ENCODE results near the gene XPR1. TPM values are rescaled to one million over a fixed set of nuclear protein-coding genes. Genes with fewer than 3 reads are reported as not detected.
A peak's percentile ranks its signal among the peaks of the same experiment; 100 is the strongest.

Gene XPR1
- total RNA-seq, 1 donor from 2014 or later: 62.1 TPM

- peaks cover 29% of the 10 kb centered on the region for H3K4me1 Mint-ChIP-seq (ENCODE audit: low read depth, unreplicated experiment)
- no peaks in the 10 kb centered on the region for H3K36me3 Mint-ChIP-seq (ENCODE audit: unreplicated experiment)
- DNase-seq: no peak
- peaks cover 8% of the 10 kb centered on the region for H3K9me3 Mint-ChIP-seq (ENCODE audit: unreplicated experiment)
- H3K27me3 Mint-ChIP-seq (ENCODE audit: unreplicated experiment): peaks cover 8% of the 10 kb centered on the region
- H3K4me3 Mint-ChIP-seq (ENCODE audit: unreplicated experiment): no peak overlapping the region
- no peak overlapping the region for H3K27ac Mint-ChIP-seq (ENCODE audit: unreplicated experiment)
- TF ChIP-seq CTCF (IDR thresholded peaks at IDR 0.05; ENCODE audit: partially characterized antibody, unreplicated experiment): no peak
These were observed 264.3 kb downstream of the XPR1 start for GRCh38 chr1:180896161-180896560.

GRCh38 chr1:180898441-180899219 lies 266.8 kb downstream of the XPR1 start:
- DNase-seq: peak; percentile 71
- H3K27ac Mint-ChIP-seq (ENCODE audit: unreplicated experiment): peak overlapping the region; percentile 84

GRCh38 chr1:180899262-180899661 lies 267.4 kb downstream of the XPR1 start:
- no peak for TF ChIP-seq CTCF (IDR thresholded peaks at IDR 0.05; ENCODE audit: partially characterized antibody, unreplicated experiment)
- no peak overlapping the region for H3K4me3 Mint-ChIP-seq (ENCODE audit: unreplicated experiment)
- peaks cover 8% of the 10 kb centered on the region for H3K9me3 Mint-ChIP-seq (ENCODE audit: unreplicated experiment)
- H3K36me3 Mint-ChIP-seq (ENCODE audit: unreplicated experiment): no peaks in the 10 kb centered on the region
- no peak for DNase-seq
- H3K27me3 Mint-ChIP-seq (ENCODE audit: unreplicated experiment): peaks cover 6% of the 10 kb centered on the region
- H3K4me1 Mint-ChIP-seq (ENCODE audit: low read depth, unreplicated experiment): peaks cover 29% of the 10 kb centered on the region
- peak overlapping the region; percentile 84 for H3K27ac Mint-ChIP-seq (ENCODE audit: unreplicated experiment)

More at GRCh38 chr1:180898441-180899219, 266.8 kb downstream of the XPR1 start:
- Mint-ChIP-seq H3K9me3 (ENCODE audit: unreplicated experiment) (peaks cover 8% of the 10 kb centered on the region), H3K4me3 (ENCODE audit: unreplicated experiment) (peak overlapping the region; percentile 59), H3K4me1 (ENCODE audit: low read depth, unreplicated experiment) (peaks cover 29% of the 10 kb centered on the region), H3K36me3 (ENCODE audit: unreplicated experiment) (no peaks in the 10 kb centered on the region), H3K27me3 (ENCODE audit: unreplicated experiment) (peaks cover 6% of the 10 kb centered on the region)
- no peak for TF ChIP-seq CTCF (IDR thresholded peaks at IDR 0.05; ENCODE audit: partially characterized antibody, unreplicated experiment)

- no peak for TF ChIP-seq CTCF (IDR thresholded peaks at IDR 0.05; ENCODE audit: partially characterized antibody, unreplicated experiment)
- H3K36me3 Mint-ChIP-seq (ENCODE audit: unreplicated experiment): no peaks in the 10 kb centered on the region
- no peak for DNase-seq
- H3K4me3 Mint-ChIP-seq (ENCODE audit: unreplicated experiment): no peak overlapping the region
- H3K9me3 Mint-ChIP-seq (ENCODE audit: unreplicated experiment): peaks cover 6% of the 10 kb centered on the region
- no peak overlapping the region for H3K27ac Mint-ChIP-seq (ENCODE audit: unreplicated experiment)
- H3K4me1 Mint-ChIP-seq (ENCODE audit: low read depth, unreplicated experiment): peaks cover 29% of the 10 kb centered on the region
- H3K27me3 Mint-ChIP-seq (ENCODE audit: unreplicated experiment): peaks cover 3% of the 10 kb centered on the region
These were observed 269.5 kb downstream of the XPR1 start for GRCh38 chr1:180901076-180901990.
